AG09309 (cell line): ENCODE data around the gene CFI.

Experiments used
- DNase-seq: peaks from one replicate; pipeline ENCODE4 v3.0.0-alpha.2; 2010; ENCODE audit warnings: low read depth
- H3K4me3 ChIP-seq: 2 replicates; pipeline ENCODE4 v1.5.1; 2011; ENCODE audit warnings: mild to moderate bottlenecking, low read depth, low read length, moderate library complexity; ENCODE audit not compliant: control insufficient read depth
- TF ChIP-seq, protein P1 (sequence below): IDR thresholded peaks from 2 replicates; pipeline ENCODE4 v1.5.1; 2011; ENCODE audit warnings: mild to moderate bottlenecking, low read depth, low read length, inconsistent platforms; ENCODE audit not compliant: insufficient read depth, control insufficient read depth; ENCODE audit errors: missing control alignments

Gene CFI

GRCh38 chr4:109816082-109816442 lies 14.3 kb upstream of the CFI start:
- no peak for DNase-seq
- TF ChIP-seq, protein P1, sequence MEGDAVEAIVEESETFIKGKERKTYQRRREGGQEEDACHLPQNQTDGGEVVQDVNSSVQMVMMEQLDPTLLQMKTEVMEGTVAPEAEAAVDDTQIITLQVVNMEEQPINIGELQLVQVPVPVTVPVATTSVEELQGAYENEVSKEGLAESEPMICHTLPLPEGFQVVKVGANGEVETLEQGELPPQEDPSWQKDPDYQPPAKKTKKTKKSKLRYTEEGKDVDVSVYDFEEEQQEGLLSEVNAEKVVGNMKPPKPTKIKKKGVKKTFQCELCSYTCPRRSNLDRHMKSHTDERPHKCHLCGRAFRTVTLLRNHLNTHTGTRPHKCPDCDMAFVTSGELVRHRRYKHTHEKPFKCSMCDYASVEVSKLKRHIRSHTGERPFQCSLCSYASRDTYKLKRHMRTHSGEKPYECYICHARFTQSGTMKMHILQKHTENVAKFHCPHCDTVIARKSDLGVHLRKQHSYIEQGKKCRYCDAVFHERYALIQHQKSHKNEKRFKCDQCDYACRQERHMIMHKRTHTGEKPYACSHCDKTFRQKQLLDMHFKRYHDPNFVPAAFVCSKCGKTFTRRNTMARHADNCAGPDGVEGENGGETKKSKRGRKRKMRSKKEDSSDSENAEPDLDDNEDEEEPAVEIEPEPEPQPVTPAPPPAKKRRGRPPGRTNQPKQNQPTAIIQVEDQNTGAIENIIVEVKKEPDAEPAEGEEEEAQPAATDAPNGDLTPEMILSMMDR, result no peak
- peak overlapping the region; percentile 90 for H3K4me3 ChIP-seq

DNA sequence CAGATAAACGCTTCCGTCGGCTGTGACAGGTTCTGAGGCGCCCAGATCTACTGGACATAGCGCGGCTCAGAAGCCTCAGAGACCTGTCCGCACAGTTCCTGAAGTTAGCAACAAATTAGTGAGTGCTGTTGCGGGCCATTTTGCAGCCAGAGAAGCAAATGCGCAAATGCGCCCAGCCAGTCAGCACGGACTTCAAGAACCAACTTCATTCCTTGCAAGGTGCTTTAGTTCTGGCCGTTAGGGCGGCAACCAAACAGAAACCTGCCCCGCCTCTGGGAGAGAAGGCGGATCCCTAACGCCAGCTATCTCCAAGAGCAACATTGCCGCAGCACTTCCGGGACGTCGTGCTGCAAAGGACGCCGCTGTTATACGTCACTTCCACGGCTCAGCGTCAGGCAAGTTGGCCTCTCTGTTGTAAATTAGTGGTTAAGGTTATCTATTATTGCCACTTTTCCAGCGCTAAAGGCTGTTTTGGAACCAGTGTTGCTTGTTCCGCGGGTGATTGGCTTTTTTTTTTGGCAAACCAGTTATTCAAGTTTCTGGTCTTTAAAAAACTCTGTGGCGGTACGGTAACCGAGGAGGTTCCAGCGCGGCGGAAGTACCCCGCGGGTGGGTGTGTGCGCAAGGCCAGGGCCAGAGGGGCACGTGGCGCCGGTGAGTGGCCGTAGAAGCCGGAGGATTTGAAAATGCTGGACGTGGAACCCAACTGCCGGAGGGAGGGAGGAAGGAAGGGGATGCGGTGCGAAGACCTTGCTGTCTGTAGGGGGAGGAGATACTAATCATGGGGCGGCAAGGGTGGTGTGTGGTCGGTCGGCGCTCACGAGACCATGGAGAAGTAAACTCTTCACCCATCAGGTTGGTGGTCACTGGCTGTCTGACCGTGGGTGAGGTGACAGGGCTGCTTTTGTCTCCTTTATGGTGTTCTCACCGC lies 13.6 kb upstream of the CFI start, which contains the start of gene GAR1:
TSS of gene GAR1 (plus strand) at position 612 of the 931 bp plus-strand sequence. CDS start 403 bp downstream, outside the sequence.
- peak within 1 kb of the TSS; percentile 90 for H3K4me3 ChIP-seq
- peak; percentile 61 for DNase-seq
- TF ChIP-seq, protein P1, result no peak

DNA sequence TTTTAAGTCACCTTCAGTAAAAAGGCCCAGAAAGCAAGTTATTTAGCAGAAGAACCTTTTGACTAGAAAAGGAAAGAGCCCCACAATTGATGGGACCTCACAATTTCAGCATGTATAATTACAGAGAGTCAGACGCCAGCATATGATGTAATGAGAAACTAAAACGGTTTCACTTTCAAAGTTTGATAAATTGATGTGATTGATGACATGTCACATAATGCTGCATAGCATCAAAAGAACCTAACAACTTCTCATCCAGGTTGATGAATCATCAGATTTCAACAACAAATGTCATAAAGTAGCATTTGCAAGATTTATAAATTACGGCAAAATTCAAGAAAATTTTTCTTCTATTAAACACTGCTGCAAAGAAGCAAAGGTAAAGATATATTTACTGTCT lies 9.9 kb upstream of the CFI start:
- TF ChIP-seq, protein P1, result no peak
- no peak for DNase-seq
- H3K4me3 ChIP-seq, result no peak overlapping the region

DNA sequence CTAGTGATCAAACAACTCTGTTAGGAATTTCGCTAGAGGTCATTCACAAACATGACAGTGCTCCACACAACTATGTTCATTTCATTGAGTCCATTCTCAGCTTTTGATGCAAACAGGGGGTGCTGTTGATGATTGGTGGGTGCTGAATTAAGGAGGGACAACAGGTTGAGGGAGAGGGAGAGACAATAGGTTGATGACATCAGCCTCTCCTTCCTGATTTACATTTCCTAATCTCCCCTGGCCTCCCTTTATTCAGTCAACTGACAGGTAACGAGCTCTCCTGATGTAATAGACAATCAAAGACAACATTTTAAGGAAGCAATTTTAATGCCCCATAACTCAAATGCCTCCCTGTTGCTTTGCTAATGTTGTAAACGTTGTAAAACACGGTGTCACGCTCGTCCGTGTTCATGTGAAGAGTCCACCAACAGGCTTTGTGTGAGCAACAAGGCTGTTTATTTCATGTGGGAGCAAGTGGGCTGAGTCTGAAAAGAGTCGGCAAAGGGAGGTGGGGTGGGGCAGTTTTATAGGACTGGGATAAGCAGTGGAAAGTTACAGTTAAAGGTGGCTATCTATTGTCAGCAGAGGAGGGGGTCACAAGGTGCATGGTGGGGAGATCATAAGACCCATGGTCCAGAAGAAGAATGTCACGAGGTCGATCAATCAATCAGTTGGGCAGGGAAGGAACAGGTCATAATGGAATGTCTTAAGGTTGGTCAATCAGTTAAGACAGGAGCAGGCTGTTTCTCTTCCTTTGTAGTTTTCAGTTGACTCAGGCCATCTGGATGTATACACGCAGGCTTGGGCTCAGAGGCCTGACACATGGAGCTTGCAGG lies 9.0 kb upstream of the CFI start:
- no peak for DNase-seq
- no peak overlapping the region for H3K4me3 ChIP-seq
- TF ChIP-seq, protein P1, result no peak

GRCh38 chr4:109809655-109810054 lies 7.9 kb upstream of the CFI start:
- no peak overlapping the region for H3K4me3 ChIP-seq
- DNase-seq, result no peak
- TF ChIP-seq, protein P1, result no peak

- H3K4me3 ChIP-seq, result no peak overlapping the region
- peak; percentile 4 for DNase-seq
- TF ChIP-seq, protein P1, result peak; percentile 47
These were observed 2.2 kb upstream of the CFI start for GRCh38 chr4:109803924-109804571.
